ENCODE results near the gene KCND2. TPM values are rescaled to one million over a fixed set of nuclear protein-coding genes. Genes with fewer than 3 reads are reported as not detected.

The KCND2 gene
- total RNA-seq, 4 donors from 2014 or later = 0.07 to 0.93 (median 0.30) TPM

- intact Hi-C loops (cut with DNase I; ENCODE audit: low total_unique reads) (no loop called here), in situ Hi-C loops (cut with MboI; ENCODE audit: low sequenced_read_pairs in 4 of 4) (no loop called here)
- Histone ChIP-seq H3K27me3 (no peaks in the 10 kb centered on the region), H3K4me1 (no peaks in the 10 kb centered on the region), H3K27ac (no peak overlapping the region), H3K4me3 (no peak overlapping the region), H3K36me3 (no peaks in the 10 kb centered on the region), H3K9me3 (no peaks in the 10 kb centered on the region)
- TF ChIP-seq, protein P1, sequence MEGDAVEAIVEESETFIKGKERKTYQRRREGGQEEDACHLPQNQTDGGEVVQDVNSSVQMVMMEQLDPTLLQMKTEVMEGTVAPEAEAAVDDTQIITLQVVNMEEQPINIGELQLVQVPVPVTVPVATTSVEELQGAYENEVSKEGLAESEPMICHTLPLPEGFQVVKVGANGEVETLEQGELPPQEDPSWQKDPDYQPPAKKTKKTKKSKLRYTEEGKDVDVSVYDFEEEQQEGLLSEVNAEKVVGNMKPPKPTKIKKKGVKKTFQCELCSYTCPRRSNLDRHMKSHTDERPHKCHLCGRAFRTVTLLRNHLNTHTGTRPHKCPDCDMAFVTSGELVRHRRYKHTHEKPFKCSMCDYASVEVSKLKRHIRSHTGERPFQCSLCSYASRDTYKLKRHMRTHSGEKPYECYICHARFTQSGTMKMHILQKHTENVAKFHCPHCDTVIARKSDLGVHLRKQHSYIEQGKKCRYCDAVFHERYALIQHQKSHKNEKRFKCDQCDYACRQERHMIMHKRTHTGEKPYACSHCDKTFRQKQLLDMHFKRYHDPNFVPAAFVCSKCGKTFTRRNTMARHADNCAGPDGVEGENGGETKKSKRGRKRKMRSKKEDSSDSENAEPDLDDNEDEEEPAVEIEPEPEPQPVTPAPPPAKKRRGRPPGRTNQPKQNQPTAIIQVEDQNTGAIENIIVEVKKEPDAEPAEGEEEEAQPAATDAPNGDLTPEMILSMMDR (IDR thresholded peaks at IDR 0.05 in 4 of 5, conservative IDR thresholded peaks at IDR 0.05 in 1 of 5) = no peak
- TF ChIP-seq POLR2A (IDR thresholded peaks at IDR 0.05) = no peak
- ATAC-seq = no peak
- DNase-seq = no peak
These were observed 7.8 kb downstream of the KCND2 start for GRCh38 chr7:120280743-120281142.

- no peaks in the 10 kb centered on the region for H3K36me3 ChIP-seq
- intact Hi-C loops (cut with DNase I; ENCODE audit: low total_unique reads) = no loop called here
- no peaks in the 10 kb centered on the region for H3K9me3 ChIP-seq
- no peak for DNase-seq
- H3K27ac ChIP-seq = no peak overlapping the region
- no peak for TF ChIP-seq POLR2A (IDR thresholded peaks at IDR 0.05)
- TF ChIP-seq, protein P1 (IDR thresholded peaks at IDR 0.05 in 4 of 5, conservative IDR thresholded peaks at IDR 0.05 in 1 of 5) = no peak
- H3K27me3 ChIP-seq = no peaks in the 10 kb centered on the region
- no peaks in the 10 kb centered on the region for H3K4me1 ChIP-seq
- in situ Hi-C loops (cut with MboI; ENCODE audit: low sequenced_read_pairs in 4 of 4) = no loop called here
- ATAC-seq = no peak
- no peak overlapping the region for H3K4me3 ChIP-seq
These were observed 20.1 kb downstream of the KCND2 start for GRCh38 chr7:120293027-120293426.

- H3K4me1 ChIP-seq = no peaks in the 10 kb centered on the region
- ATAC-seq (no peak), DNase-seq (no peak)
- intact Hi-C loops (cut with DNase I; ENCODE audit: low total_unique reads) = no loop called here
- TF ChIP-seq, protein P1 (IDR thresholded peaks at IDR 0.05 in 4 of 5, conservative IDR thresholded peaks at IDR 0.05 in 1 of 5) = no peak
- TF ChIP-seq POLR2A (IDR thresholded peaks at IDR 0.05) = no peak
- in situ Hi-C loops (cut with MboI; ENCODE audit: low sequenced_read_pairs in 4 of 4) = no loop called here
- H3K36me3 ChIP-seq = no peaks in the 10 kb centered on the region
- no peaks in the 10 kb centered on the region for H3K9me3 ChIP-seq
- no peak overlapping the region for H3K4me3 ChIP-seq
- no peak overlapping the region for H3K27ac ChIP-seq
- H3K27me3 ChIP-seq = no peaks in the 10 kb centered on the region
These were observed 29.2 kb downstream of the KCND2 start for GRCh38 chr7:120302190-120302589.

GRCh38 chr7:120303105-120303504 is 30.1 kb downstream of the KCND2 start:
- Histone ChIP-seq H3K27ac (no peak overlapping the region), H3K27me3 (no peaks in the 10 kb centered on the region), H3K9me3 (no peaks in the 10 kb centered on the region), H3K4me3 (no peak overlapping the region), H3K4me1 (no peaks in the 10 kb centered on the region), H3K36me3 (no peaks in the 10 kb centered on the region)
- intact Hi-C loops (cut with DNase I; ENCODE audit: low total_unique reads) = no loop called here
- in situ Hi-C loops (cut with MboI; ENCODE audit: low sequenced_read_pairs in 4 of 4) = no loop called here
- TF ChIP-seq, protein P1 (IDR thresholded peaks at IDR 0.05 in 4 of 5, conservative IDR thresholded peaks at IDR 0.05 in 1 of 5) = no peak
- TF ChIP-seq POLR2A (IDR thresholded peaks at IDR 0.05) = no peak
- DNase-seq (no peak), ATAC-seq (no peak)

DNA sequence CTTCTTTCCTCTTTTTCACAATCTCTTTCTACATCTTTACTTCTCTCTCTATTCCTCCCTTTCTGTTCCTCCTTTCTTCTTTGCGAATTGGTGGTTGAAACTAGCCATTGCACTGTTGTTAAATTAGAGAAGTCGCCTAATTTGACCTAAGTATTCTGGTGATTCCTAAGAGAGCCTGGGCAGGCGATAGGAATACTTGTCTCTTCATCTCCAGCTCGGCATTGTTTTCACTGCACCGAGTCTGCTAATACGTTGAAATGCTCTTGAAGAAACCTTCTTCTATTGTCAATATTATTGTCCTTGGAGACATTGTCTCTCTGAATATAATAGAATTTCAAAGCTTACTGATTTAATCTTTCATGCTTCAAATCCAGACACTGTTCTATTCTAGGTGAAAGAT is 31.7 kb downstream of the KCND2 start:
- no peaks in the 10 kb centered on the region for H3K27me3 ChIP-seq
- DNase-seq (no peak), ATAC-seq (no peak)
- H3K4me1 ChIP-seq = no peaks in the 10 kb centered on the region
- no peak overlapping the region for H3K4me3 ChIP-seq
- intact Hi-C loops (cut with DNase I; ENCODE audit: low total_unique reads) (no loop called here), in situ Hi-C loops (cut with MboI; ENCODE audit: low sequenced_read_pairs in 4 of 4) (no loop called here)
- H3K27ac ChIP-seq = no peak overlapping the region
- no peaks in the 10 kb centered on the region for H3K9me3 ChIP-seq
- TF ChIP-seq, protein P1 (IDR thresholded peaks at IDR 0.05 in 4 of 5, conservative IDR thresholded peaks at IDR 0.05 in 1 of 5) = no peak
- no peak for TF ChIP-seq POLR2A (IDR thresholded peaks at IDR 0.05)
- no peaks in the 10 kb centered on the region for H3K36me3 ChIP-seq

All from gastrocnemius medialis (tissue), 4 donors.